DMS79 (cell line): Measurements from ENCODE around the gene ZBTB22.
"Not testable (repeated sequence)": the region's sequence is repeated elsewhere in the genome, so short reads cannot be mapped to it uniquely, and the experiment has no call there.

ENCODE experiments used
- DNase-seq: peaks from one replicate; lab custom pipeline; 2025; lab: John Stamatoyannopoulos, UW

ZBTB22 gene

GRCh38 chr6:33279257-33279695, 38.3 kb downstream of the ZBTB22 start:
- DNase-seq = no peak

GRCh38 chr6:33278810-33279209, 38.7 kb downstream of the ZBTB22 start:
- DNase-seq = no peak

GRCh38 chr6:33278392-33278741, 39.2 kb downstream of the ZBTB22 start:
- DNase-seq = no peak

GRCh38 chr6:33277663-33278391, 39.7 kb downstream of the ZBTB22 start:
- no peak for DNase-seq

GRCh38 chr6:33276864-33277662, 40.5 kb downstream of the ZBTB22 start, which contains the start of gene B3GALT4:
B3GALT4 (plus strand) TSS chr6:33277123; CDS start chr6:33277420, 297 bp downstream.
- peak; percentile 82 for DNase-seq

GRCh38 chr6:33276581-33276863, 41.0 kb downstream of the ZBTB22 start:
- no peak for DNase-seq

GRCh38 chr6:33275795-33276580, 41.6 kb downstream of the ZBTB22 start:
- not testable (repeated sequence) for DNase-seq

- no peak for DNase-seq
Measured at GRCh38 chr6:33273924-33274902, 43.3 kb downstream of the ZBTB22 start.

GRCh38 chr6:33273129-33273923, 44.2 kb downstream of the ZBTB22 start:
- DNase-seq = no peak

GRCh38 chr6:33272275-33273128, 45.0 kb downstream of the ZBTB22 start:
- DNase-seq = no peak

- DNase-seq = peak; percentile 95
Measured at GRCh38 chr6:33271468-33272274, 45.9 kb downstream of the ZBTB22 start, which contains the start of the genes RPS18 and VPS52. RPS18 (plus strand) TSS chr6:33272075; CDS start chr6:33272120, 45 bp downstream. VPS52 (minus strand) TSS chr6:33271876; CDS start chr6:33271675, 201 bp downstream.

- peak; percentile 27 for DNase-seq
Measured at GRCh38 chr6:33271117-33271467, 46.5 kb downstream of the ZBTB22 start.
